WTC11 (cell line): ENCODE measurements around the gene RAB34. TPM values are rescaled to one million over a fixed set of nuclear protein-coding genes. Genes with fewer than 3 reads are reported as not detected.

ENCODE experiments used
- ATAC-seq: fragments of 200-7000 bp; cut with Tn5 transposase; 2 replicates; pipeline ENCODE4 v1.10.0; 2021; ENCODE audit warnings: mild to moderate bottlenecking, moderate library complexity
- CTCF ChIA-PET: fragments of 300-600 bp; sonication (Branson Sonifier 250); formaldehyde crosslinking; loops from one replicate; lab custom pipeline; 2021; ENCODE audit warnings: antibody characterized with exemption; lab: Charles Lee
- POLR2A ChIA-PET: fragments of 350-600 bp; sonication (Branson Sonifier 250); formaldehyde crosslinking; loops from one replicate; lab custom pipeline; 2021; ENCODE audit warnings: antibody characterized with exemption; lab: Charles Lee
- DNase-seq: peaks from one replicate; pipeline ENCODE4 v3.0.0; 2021; ENCODE audit warnings: low spot score
- H3K27ac Mint-ChIP-seq: 2 replicates; pipeline ENCODE4 v1.8.0; 2021; ENCODE audit warnings: mixed read lengths
- H3K27me3 Mint-ChIP-seq: 2 replicates; pipeline ENCODE4 v1.8.0; 2021; ENCODE audit warnings: low read depth, mild to moderate bottlenecking, moderate library complexity, mixed read lengths
- H3K36me3 Mint-ChIP-seq: 2 replicates; pipeline ENCODE4 v1.8.0; 2021; ENCODE audit warnings: mixed read lengths
- H3K4me1 Mint-ChIP-seq: 2 replicates; pipeline ENCODE4 v1.8.0; 2022; ENCODE audit warnings: mixed read lengths
- H3K4me3 Mint-ChIP-seq: 2 replicates; pipeline ENCODE4 v1.8.0; 2021; ENCODE audit warnings: mild to moderate bottlenecking, moderate library complexity, mixed read lengths
- H3K9me3 Mint-ChIP-seq: 2 replicates; pipeline ENCODE4 v1.8.0; 2021; ENCODE audit warnings: mixed read lengths
- FOXK1 ChIP-seq: sonication (generic); formaldehyde crosslinking; IDR thresholded peaks from 2 replicates; pipeline ENCODE4 v1.8.0; 2022; ENCODE audit warnings: mild to moderate bottlenecking, moderate library complexity, missing genetic modification reagents
- HMGA2 ChIP-seq: fragments of 250-450 bp; sonication (Bioruptor Pico); IDR thresholded peaks from 2 replicates; pipeline ENCODE4 v1.4.0; 2021; ENCODE audit warnings: mild to moderate bottlenecking, moderate library complexity
- TEAD1 ChIP-seq: sonication (generic); formaldehyde crosslinking; IDR thresholded peaks from 2 replicates; pipeline ENCODE4 v1.8.0; 2022; ENCODE audit warnings: mild to moderate bottlenecking, missing genetic modification reagents
- ZNF263 ChIP-seq: sonication (generic); formaldehyde crosslinking; IDR thresholded peaks from 2 replicates; pipeline ENCODE4 v1.8.1; 2022; ENCODE audit warnings: low read depth, mild to moderate bottlenecking, moderate library complexity, missing genetic modification reagents
- ZNF281 ChIP-seq: sonication (generic); formaldehyde crosslinking; IDR thresholded peaks from 2 replicates; pipeline ENCODE4 v1.8.0; 2023; ENCODE audit warnings: mild to moderate bottlenecking, missing genetic modification reagents
- ZNF532 ChIP-seq: fragments of 250-450 bp; sonication (Bioruptor Pico); IDR thresholded peaks from 2 replicates; pipeline ENCODE4 v1.9.0; 2021; ENCODE audit warnings: mild to moderate bottlenecking, borderline replicate concordance
- total RNA-seq: library from RNA; stranded (reverse); gene quantifications from 3 replicates; pipeline ENCODE4 v1.2.3, GENCODE V29; 2021
- TF ChIP-seq, protein P1 (sequence below): sonication (generic); formaldehyde crosslinking; IDR thresholded peaks from 2 replicates; pipeline ENCODE4 v1.8.1; 2023; ENCODE audit warnings: mild to moderate bottlenecking, missing genetic modification reagents, moderate library complexity
- TF ChIP-seq, protein P2 (sequence below): sonication (generic); formaldehyde crosslinking; conservative IDR thresholded peaks from 2 replicates; pipeline ENCODE4 v1.8.1; 2022; ENCODE audit warnings: mild to moderate bottlenecking, missing genetic modification reagents

Gene RAB34
- total RNA-seq, 1 experiment from 2014 or later, result 181 TPM

GRCh38 chr17:28667870-28668269 is 49.8 kb downstream of the RAB34 start (continued):
- TF ChIP-seq, protein P1, sequence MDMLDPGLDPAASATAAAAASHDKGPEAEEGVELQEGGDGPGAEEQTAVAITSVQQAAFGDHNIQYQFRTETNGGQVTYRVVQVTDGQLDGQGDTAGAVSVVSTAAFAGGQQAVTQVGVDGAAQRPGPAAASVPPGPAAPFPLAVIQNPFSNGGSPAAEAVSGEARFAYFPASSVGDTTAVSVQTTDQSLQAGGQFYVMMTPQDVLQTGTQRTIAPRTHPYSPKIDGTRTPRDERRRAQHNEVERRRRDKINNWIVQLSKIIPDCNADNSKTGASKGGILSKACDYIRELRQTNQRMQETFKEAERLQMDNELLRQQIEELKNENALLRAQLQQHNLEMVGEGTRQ (CRISPR knock-in tag), result no peak
- no peak for TF ChIP-seq TEAD1 (CRISPR knock-in tag)
- TF ChIP-seq FOXK1, result no peak
- TF ChIP-seq, all 79 proteins: peak for 0

- POLR2A ChIA-PET, result no interaction called here
- DNase-seq (no peak), ATAC-seq (no peak)
- H3K4me3 Mint-ChIP-seq, result no peak overlapping the region
- no peak for TF ChIP-seq ZNF263 (CRISPR knock-in tag)
- TF ChIP-seq ZNF281 (CRISPR knock-in tag), result no peak
- TF ChIP-seq, protein P2, sequence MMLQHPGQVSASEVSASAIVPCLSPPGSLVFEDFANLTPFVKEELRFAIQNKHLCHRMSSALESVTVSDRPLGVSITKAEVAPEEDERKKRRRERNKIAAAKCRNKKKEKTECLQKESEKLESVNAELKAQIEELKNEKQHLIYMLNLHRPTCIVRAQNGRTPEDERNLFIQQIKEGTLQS (CRISPR knock-in tag), result no peak
- TF ChIP-seq HMGA2 (CRISPR knock-in tag), result no peak
- TF ChIP-seq ZNF532 (CRISPR knock-in tag), result no peak
- H3K9me3 Mint-ChIP-seq, result 0 out of 2 replicates have a peak, but pooled peaks cover 3% of the 10 kb centered on the region
- no peak overlapping the region; the same call in 1 of the 2 replicates for H3K27ac Mint-ChIP-seq
- CTCF ChIA-PET, result interaction anchor here (1.6 kb wide), 1 partner anchor 21 kb away, joined by 5 read pairs; the partner anchor contains the start of gene BLTP2
- H3K27me3 Mint-ChIP-seq, result no peaks in the 10 kb centered on the region
- H3K36me3 Mint-ChIP-seq, result peaks cover 25% of the 10 kb centered on the region
- H3K4me1 Mint-ChIP-seq, result peaks cover 18% of the 10 kb centered on the region
Measured at GRCh38 chr17:28665994-28666393, 51.7 kb downstream of the RAB34 start.

Other genes with a start within 250 kb of the RAB34 start
- not detected in 3 replicates for gene SLC13A2, start 244.2 kb downstream of the RAB34 start, total RNA-seq
- not detected in 3 replicates for gene FOXN1, start 211.5 kb downstream of the RAB34 start, total RNA-seq
- gene UNC119, start 165.2 kb downstream of the RAB34 start, total RNA-seq, result 53.3 to 59.6 TPM (median 54.6 TPM) in 3 replicates
- 50.6 to 55.0 TPM (median 54.6 TPM) in 3 replicates for gene PIGS, start 146.3 kb downstream of the RAB34 start, total RNA-seq
- 73.5 to 95.7 TPM (median 94.2 TPM) in 3 replicates for gene ALDOC, start 141.0 kb downstream of the RAB34 start, total RNA-seq
- gene SPAG5, start 118.8 kb downstream of the RAB34 start, total RNA-seq, result 120 to 146 TPM (median 125 TPM) in 3 replicates
- gene RSKR, start 103.7 kb downstream of the RAB34 start, total RNA-seq, result 23.7 to 28.0 TPM (median 25.6 TPM) in 3 replicates
- 111 to 139 TPM (median 116 TPM) in 3 replicates for gene BLTP2, start 72.7 kb downstream of the RAB34 start, total RNA-seq
- 44.4 to 49.4 TPM (median 45.9 TPM) in 3 replicates for gene SDF2, start 56.0 kb downstream of the RAB34 start, total RNA-seq
- 49.1 to 61.3 TPM (median 54.5 TPM) in 3 replicates for gene SUPT6H, start 55.7 kb downstream of the RAB34 start, total RNA-seq
- gene PROCA1, start 6.0 kb downstream of the RAB34 start, total RNA-seq, result 28.4 to 33.9 TPM (median 31.7 TPM) in 3 replicates
- 1,832 to 2,055 TPM (median 2,048 TPM) in 3 replicates for gene RPL23A, start 2.1 kb upstream of the RAB34 start, total RNA-seq
- gene TLCD1, start 8.4 kb upstream of the RAB34 start, total RNA-seq, result 36.0 to 41.2 TPM (median 36.5 TPM) in 3 replicates
- gene NEK8, start 10.9 kb upstream of the RAB34 start, total RNA-seq, result 17.9 to 25.0 TPM (median 18.6 TPM) in 3 replicates
- gene TRAF4, start 26.1 kb upstream of the RAB34 start, total RNA-seq, result 192 to 268 TPM (median 192 TPM) in 3 replicates
- 86.6 to 94.6 TPM (median 91.5 TPM) in 3 replicates for gene FAM222B, start 124.9 kb upstream of the RAB34 start, total RNA-seq
- 70.1 to 77.0 TPM (median 72.0 TPM) in 3 replicates for gene ERAL1, start 137.1 kb upstream of the RAB34 start, total RNA-seq
- gene FLOT2, start 179.9 kb upstream of the RAB34 start, total RNA-seq, result 139 to 153 TPM (median 144 TPM) in 3 replicates
- gene DHRS13, start 185.2 kb upstream of the RAB34 start, total RNA-seq, result 26.5 to 29.5 TPM (median 28.5 TPM) in 3 replicates
- gene PHF12, start 233.7 kb upstream of the RAB34 start, total RNA-seq, result 57.7 to 69.8 TPM (median 61.3 TPM) in 3 replicates